HEK293T (cell line): ENCODE results near the gene CFAP74.

ENCODE experiments used
- CTBP1 ChIP-seq: fragments of 450-650 bp; IDR thresholded peaks from 2 replicates; pipeline ENCODE4 v1.6.1; 2016; ENCODE audit warnings: borderline replicate concordance
- FOXA1 ChIP-seq: fragments of 450-650 bp; IDR thresholded peaks from 2 replicates; pipeline ENCODE4 v1.6.1; 2016; ENCODE audit warnings: mild to moderate bottlenecking
- FOXK2 ChIP-seq: fragments of 450-650 bp; IDR thresholded peaks from 2 replicates; pipeline ENCODE4 v1.6.1; 2016; ENCODE audit warnings: mild to moderate bottlenecking
- FOXM1 ChIP-seq: fragments of 450-650 bp; IDR thresholded peaks from 2 replicates; pipeline ENCODE4 v1.6.1; 2017; ENCODE audit warnings: mild to moderate bottlenecking, borderline replicate concordance
- HDGF ChIP-seq: fragments of 450-650 bp; IDR thresholded peaks from 2 replicates; pipeline ENCODE4 v1.6.1; 2017; ENCODE audit warnings: antibody characterized with exemption, borderline replicate concordance
- L3MBTL2 ChIP-seq: fragments of 450-650 bp; conservative IDR thresholded peaks from 2 replicates; pipeline ENCODE4 v1.6.1; 2016; ENCODE audit warnings: mild to moderate bottlenecking
- LEF1 ChIP-seq: fragments of 450-650 bp; IDR thresholded peaks from 2 replicates; pipeline ENCODE4 v1.6.1; 2017; ENCODE audit warnings: mild to moderate bottlenecking, borderline replicate concordance
- NFRKB ChIP-seq: fragments of 450-650 bp; IDR thresholded peaks from 2 replicates; pipeline ENCODE4 v1.6.1; 2016; ENCODE audit warnings: mild to moderate bottlenecking, moderate library complexity
- PKNOX1 ChIP-seq: fragments of 450-650 bp; IDR thresholded peaks from 2 replicates; pipeline ENCODE4 v1.6.1; 2016
- SP1 ChIP-seq: fragments of 450-650 bp; IDR thresholded peaks from 2 replicates; pipeline ENCODE4 v1.6.1; 2017
- SUZ12 ChIP-seq: fragments of 450-650 bp; IDR thresholded peaks from 2 replicates; pipeline ENCODE4 v1.6.1; 2016; ENCODE audit warnings: mild to moderate bottlenecking
- TARDBP ChIP-seq: fragments of 450-650 bp; IDR thresholded peaks from 2 replicates; pipeline ENCODE4 v1.6.1; 2016
- ZNF384 ChIP-seq: fragments of 450-650 bp; IDR thresholded peaks from 2 replicates; pipeline ENCODE4 v1.6.1; 2016

- TF ChIP-seq L3MBTL2 (peak; percentile 79), FOXK2 (no peak), SP1 (no peak), FOXM1 (no peak), FOXA1 (no peak), CTBP1 (no peak), TARDBP (no peak), HDGF (no peak), SUZ12 (no peak), PKNOX1 (no peak), NFRKB (no peak), LEF1 (no peak), ZNF384 (no peak)
Observed at GRCh38 chr1:2049225-2049717, 45.7 kb upstream of the CFAP74 start.
